Urothelium cell line (cell line): ENCODE measurements around the gene CCDC200.
"Not testable (repeated sequence)": the region's sequence is repeated elsewhere in the genome, so short reads cannot be mapped to it uniquely, and the experiment has no call there.

ENCODE experiments used
- DNase-seq: peaks from one replicate; pipeline ENCODE4 v3.0.0; 2011; ENCODE audit warnings: low spot score, mixed read lengths
- FAIRE-seq: peaks from 2 replicates; lab custom pipeline; 2011; peaks lifted over from hg19 to GRCh38; lab: Jason Lieb, UNC

CCDC200 gene

DNA sequence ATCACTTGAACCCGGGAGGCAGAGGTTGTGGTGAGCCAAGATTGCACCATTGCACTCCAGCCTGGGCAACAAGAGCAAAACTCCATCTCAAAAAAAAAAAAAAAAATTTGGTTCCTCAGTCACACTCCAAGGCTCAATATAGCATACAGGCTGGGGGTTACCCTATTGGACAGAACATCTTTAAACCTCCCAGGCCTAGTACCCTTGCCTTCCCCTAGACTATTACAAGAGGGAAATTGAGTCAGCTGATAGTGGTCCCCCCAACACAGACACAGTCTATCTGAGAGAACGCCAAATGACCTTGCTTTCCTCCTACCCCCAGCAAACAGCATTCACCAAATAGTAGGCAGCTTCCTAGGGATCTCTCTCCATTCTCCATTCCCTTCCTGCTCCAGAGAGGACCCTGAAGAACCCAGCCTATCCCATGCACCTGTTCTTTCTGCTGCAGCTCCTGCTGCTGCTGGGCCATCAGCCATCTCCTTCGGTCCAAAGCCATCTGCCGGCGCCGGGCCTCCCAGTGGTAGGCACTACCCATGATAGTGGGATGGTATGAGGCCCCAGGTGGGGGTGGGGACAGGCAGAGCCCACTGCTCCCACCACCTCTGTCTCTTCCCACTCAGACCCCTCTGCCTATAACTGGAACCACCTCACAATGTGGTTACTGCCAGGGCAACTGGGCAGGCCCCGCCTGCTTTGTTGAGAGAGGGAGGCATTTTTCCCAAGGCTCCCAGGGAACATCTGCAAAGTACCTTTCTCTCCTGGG is at the start of gene CCDC200:
CCDC200 (minus strand) TSS at position 604 of the 763 bp plus-strand sequence; CDS start at position 535, 69 bp downstream.
- DNase-seq, FAIRE-seq: not testable (repeated sequence)

DNA sequence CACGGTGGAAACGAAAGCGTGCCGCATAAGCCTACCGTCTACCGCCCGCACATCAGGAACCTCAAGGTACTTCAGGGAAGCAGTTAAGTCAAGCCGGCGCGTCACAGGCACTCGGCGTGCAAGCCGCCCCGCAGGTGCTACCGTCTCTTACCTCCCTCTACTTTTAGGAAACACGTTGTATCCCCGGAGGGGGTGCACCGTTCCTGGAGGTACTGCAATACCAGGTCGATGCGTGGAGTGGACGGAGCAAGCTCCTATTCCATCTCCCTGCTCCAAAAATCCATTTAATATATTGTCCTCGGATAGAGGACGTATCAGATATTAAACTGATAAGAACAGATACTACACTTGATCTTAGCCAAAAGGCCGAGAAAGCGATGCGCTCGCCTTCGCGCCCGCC is 44.5 kb upstream of the CCDC200 start:
- FAIRE-seq, DNase-seq: not testable (repeated sequence)

DNA sequence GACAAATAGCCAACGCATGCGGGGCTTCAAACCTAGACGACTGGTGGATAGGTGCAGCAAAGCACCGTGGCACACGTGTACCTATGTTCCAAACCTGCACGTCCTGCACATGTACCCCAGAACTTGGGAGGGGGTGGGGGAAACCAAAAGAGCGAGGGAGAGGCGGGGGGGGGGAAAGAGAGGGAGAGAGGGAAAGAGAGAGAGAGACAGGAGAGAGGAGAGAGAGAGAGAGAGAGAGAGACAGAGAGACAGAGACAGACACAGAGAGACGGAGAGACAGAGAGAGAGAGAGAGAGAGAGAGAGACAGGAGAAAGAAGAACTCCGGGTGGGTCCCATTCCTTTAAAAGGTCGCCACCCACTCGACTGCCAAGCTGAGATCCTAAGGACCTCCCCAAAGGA is 44.1 kb upstream of the CCDC200 start:
- FAIRE-seq, DNase-seq: not testable (repeated sequence)

DNA sequence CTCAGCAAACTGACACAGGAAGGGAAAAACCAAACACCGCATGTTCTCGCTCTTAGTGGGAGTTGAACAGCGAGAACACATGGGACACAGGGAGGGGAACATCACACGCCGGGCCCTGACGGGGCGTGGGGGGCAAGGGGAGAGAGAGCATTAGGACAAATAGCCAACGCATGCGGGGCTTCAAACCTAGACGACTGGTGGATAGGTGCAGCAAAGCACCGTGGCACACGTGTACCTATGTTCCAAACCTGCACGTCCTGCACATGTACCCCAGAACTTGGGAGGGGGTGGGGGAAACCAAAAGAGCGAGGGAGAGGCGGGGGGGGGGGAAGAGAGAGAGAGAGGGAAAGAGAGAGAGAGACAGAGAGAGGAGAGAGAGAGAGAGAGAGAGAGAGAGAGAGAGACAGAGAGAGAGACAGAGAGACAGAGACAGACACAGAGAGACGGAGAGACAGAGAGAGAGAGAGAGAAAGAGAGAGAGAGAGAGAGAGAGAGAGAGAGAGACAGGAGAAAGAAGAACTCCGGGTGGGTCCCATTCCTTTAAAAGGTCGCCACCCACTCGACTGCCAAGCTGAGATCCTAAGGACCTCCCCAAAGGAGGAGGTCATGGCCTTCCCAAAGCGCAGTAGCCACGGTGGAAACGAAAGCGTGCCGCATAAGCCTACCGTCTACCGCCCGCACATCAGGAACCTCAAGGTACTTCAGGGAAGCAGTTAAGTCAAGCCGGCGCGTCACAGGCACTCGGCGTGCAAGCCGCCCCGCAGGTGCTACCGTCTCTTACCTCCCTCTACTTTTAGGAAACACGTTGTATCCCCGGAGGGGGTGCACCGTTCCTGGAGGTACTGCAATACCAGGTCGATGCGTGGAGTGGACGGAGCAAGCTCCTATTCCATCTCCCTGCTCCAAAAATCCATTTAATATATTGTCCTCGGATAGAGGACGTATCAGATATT is 42.4 kb upstream of the CCDC200 start:
- not testable (repeated sequence) for DNase-seq, FAIRE-seq

DNA sequence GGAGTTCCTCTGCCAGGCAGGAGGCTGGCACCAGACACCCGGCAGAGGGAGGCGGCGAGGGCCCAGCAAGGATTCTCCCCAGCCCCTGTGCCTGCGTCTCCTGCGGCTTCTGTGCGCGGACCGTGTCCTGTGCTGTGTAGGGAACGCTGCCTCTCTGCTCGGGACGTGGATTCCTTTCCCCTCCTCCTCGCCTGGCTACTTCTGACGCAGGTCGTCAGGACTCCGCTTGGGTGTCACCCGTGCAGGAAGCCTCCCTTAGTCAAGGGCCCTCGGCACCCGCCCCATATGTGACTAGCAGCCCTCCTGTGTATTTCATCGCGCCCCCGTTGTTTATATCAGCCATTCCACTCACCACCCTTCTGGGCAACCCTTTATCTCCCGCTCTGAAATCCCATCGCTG is 18.0 kb upstream of the CCDC200 start:
- DNase-seq, FAIRE-seq: not testable (repeated sequence)

DNA sequence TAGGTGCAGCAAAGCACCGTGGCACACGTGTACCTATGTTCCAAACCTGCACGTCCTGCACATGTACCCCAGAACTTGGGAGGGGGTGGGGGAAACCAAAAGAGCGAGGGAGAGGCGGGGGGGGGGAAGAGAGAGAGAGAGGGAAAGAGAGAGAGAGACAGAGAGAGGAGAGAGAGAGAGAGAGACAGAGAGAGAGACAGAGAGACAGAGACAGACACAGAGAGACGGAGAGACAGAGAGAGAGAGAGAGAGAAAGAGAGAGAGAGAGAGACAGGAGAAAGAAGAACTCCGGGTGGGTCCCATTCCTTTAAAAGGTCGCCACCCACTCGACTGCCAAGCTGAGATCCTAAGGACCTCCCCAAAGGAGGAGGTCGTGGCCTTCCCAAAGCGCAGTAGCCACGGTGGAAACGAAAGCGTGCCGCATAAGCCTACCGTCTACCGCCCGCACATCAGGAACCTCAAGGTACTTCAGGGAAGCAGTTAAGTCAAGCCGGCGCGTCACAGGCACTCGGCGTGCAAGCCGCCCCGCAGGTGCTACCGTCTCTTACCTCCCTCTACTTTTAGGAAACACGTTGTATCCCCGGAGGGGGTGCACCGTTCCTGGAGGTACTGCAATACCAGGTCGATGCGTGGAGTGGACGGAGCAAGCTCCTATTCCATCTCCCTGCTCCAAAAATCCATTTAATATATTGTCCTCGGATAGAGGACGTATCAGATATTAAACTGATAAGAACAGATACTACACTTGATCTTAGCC is 12.4 kb upstream of the CCDC200 start:
- FAIRE-seq = not testable (repeated sequence)

DNA sequence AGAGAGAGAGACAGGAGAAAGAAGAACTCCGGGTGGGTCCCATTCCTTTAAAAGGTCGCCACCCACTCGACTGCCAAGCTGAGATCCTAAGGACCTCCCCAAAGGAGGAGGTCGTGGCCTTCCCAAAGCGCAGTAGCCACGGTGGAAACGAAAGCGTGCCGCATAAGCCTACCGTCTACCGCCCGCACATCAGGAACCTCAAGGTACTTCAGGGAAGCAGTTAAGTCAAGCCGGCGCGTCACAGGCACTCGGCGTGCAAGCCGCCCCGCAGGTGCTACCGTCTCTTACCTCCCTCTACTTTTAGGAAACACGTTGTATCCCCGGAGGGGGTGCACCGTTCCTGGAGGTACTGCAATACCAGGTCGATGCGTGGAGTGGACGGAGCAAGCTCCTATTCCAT is 11.2 kb upstream of the CCDC200 start:
- not testable (repeated sequence) for DNase-seq, FAIRE-seq

More for the DNA sequence above, 12.4 kb upstream of the CCDC200 start:
- DNase-seq = not testable (repeated sequence)

DNA sequence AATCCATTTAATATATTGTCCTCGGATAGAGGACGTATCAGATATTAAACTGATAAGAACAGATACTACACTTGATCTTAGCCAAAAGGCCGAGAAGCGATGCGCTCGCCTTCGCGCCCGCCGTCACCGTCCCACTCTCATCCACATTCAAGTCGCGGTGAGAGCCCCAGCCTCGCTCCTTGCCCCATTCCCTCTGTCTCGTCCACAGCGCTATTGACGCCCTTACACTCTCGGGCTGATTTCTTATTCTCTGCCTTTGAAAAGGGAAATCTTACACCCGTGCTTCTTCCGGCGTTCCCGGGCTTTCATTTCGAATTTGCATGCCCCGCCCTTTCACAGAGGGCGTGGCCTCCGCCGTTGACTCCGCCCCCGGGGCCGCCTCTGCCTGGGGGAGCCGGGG is 5.5 kb upstream of the CCDC200 start, which contains the start of gene RNU2-1:
RNU2-1 (minus strand) TSS at position 101 of the 400 bp plus-strand sequence.
- not testable (repeated sequence) for FAIRE-seq, DNase-seq

DNA sequence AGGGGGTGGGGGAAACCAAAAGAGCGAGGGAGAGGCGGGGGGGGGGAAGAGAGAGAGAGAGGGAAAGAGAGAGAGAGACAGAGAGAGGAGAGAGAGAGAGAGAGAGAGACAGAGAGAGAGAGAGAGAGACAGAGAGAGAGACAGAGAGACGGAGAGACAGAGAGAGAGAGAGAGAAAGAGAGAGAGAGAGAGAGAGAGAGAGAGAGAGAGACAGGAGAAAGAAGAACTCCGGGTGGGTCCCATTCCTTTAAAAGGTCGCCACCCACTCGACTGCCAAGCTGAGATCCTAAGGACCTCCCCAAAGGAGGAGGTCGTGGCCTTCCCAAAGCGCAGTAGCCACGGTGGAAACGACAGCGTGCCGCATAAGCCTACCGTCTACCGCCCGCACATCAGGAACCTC is 4.8 kb upstream of the CCDC200 start:
- not testable (repeated sequence) for DNase-seq, FAIRE-seq

DNA sequence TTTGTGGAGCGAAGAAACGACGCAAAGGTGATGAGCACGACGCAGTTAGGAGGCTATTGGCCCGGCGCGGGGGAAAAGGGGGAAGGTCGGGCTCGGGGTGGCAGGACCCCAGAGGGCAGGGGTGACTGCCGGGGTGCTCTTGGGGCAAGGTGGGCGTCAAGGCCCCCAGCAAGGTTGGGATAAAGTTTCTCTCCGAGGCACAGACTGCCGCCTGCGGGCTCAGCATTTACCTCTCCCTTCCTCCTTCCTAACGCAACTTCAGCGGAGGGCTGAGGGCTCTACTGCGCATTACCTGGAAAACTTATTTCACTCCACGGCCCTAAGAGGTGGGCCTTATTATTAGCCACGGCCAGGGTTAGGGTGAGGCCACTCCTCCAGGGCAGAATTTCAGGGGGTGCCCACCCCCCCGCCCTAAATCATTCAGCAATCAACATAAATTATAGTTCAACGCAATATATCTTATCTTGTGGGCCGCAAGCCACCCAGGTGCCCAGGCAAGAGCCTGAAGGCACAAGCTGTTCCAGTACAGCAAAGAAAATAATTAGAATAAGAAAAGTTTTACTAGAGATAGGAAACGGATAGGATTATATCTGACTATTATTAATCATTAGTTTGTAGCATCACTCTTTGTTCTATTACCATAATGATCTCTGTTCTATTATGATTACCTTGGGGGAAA is 3.7 kb upstream of the CCDC200 start:
- not testable (repeated sequence) for DNase-seq, FAIRE-seq

DNA sequence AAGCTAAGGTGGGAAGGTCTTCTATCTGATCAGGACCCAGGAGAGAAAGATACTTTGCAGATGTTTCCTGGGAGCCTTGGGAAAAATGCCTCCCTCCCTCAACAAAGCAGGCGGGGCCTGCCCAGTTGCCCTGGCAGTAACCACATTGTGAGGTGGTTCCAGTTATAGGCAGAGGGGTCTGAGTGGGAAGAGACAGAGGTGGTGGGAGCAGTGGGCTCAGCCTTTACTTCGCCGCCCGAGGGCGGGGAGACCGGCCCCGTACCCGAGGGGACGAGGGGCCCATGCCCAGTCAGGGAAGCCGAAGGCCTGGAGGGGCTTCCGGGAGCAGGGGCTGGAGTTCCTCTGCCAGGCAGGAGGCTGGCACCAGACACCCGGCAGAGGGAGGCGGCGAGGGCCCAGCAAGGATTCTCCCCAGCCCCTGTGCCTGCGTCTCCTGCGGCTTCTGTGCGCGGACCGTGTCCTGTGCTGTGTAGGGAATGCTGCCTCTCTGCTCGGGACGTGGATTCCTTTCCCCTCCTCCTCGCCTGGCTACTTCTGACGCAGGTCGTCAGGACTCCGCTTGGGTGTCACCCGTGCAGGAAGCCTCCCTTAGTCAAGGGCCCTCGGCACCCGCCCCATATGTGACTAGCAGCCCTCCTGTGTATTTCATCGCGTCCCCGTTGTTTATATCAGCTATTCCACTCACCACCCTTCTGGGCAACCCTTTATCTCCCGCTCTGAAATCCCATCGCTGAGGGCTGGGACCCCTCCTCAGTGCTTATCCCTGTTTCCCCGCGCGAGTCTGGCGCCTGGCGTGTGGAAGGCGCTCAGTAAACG is 3.0 kb upstream of the CCDC200 start:
- FAIRE-seq, DNase-seq: not testable (repeated sequence)

DNA sequence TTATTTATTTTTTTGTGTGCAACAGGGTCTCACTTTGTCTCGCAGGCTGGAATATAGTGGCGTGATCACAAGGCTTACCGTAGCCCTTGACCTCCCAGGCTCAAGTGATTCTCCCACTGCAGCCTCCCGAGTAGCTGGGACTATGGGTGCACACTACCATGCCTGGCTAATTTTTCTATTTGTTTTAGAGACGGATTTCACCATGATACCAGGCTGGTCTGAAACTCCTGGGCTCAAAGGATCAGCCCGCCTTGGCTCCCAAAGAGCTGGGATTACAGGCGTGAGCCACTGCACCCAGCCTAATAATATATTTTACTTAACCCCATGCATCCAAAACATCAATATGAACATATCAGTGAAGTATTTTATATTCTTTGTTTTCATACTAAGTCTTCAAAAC is 2.0 kb downstream of the CCDC200 start:
- FAIRE-seq (no peak), DNase-seq (no peak)

DNA sequence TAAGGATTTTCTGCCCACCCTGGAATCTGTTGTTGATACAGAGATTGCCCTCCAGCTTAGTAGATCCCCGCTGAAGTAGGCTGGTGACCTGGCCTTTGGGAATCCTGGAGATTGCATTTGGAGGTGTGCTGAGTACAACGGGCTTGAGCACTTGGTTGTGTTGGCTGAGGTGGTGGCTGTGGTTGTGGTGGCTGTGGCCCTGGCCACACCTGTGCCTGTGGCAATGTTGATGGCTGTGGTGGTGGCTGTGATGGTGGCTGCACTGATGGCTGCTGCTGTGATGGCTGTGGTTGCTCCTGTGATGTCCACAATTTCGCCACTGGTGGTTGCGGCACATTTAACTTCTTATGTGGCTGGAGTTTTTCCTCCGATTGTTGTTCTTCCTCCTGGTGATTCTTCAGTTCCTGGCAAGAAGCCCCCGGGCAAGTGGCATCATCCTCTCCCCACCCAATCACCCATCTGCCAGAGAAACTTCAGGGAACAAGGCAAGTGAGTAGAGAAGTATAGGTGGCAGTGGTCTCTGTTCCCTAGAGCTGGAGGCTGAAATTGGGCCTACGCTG is 4.2 kb downstream of the CCDC200 start:
- no peak for FAIRE-seq

DNA sequence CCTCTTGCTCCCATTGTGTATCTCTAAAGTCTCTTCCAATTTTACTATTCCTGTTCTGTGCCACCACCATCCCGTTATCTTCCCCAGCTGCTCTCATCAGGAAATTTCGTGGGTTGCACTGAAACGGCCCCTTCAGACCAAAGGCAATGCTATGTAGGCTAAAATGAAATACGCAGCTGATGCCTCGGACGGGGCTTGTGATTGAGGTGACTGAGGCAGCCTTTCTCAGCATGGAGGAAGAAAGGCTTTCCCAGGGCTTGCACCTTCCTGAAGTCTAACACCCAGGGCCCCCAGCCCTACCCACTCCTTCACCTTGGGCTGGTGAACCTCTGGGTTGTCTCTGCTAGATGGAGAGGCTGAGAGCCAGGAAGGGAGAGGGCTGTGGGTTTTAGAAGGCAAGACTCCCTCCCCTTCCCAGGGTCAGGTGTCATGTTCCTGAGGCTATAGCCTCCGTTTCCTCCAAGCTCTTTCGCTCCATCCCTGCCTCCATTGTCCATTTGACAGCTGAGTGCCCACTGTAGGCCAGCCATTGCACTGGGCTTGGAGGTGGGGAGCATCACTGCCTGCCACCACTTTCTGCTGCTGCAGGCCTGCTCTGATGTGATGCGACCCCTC is 7.8 kb downstream of the CCDC200 start:
- DNase-seq (no peak), FAIRE-seq (no peak)

More for the DNA sequence above, 4.2 kb downstream of the CCDC200 start:
- DNase-seq = no peak

DNA sequence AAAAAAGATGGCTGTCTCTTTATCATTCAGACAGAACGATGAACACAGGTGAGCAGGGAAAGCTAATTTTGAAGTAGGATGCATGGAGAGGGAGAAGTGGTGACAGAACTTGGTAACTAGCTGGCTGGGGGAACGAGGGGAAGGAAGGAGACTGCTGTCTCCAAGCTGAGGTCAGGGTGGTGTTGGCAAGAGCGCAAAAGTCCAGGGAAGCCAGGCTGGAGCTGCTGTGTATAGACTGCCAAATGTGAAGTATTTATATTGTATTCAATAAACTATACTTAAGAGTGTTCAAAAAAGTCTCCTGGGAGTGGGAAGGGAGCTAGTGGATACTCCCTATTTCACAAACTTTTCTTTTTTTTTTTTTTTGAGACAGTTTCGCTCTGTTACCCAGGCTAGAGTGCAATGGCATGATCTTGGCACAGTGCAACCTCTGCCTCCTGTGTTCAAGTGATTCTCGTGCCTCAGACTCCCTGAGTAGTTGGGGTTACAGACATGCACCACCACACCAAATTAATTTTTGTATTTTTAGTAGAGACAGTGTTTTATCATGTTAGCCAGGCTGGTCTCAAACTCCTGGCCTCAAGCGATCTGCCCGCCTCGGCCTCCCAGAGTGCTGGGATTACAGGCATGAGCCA is 8.6 kb downstream of the CCDC200 start:
- no peak for FAIRE-seq

DNA sequence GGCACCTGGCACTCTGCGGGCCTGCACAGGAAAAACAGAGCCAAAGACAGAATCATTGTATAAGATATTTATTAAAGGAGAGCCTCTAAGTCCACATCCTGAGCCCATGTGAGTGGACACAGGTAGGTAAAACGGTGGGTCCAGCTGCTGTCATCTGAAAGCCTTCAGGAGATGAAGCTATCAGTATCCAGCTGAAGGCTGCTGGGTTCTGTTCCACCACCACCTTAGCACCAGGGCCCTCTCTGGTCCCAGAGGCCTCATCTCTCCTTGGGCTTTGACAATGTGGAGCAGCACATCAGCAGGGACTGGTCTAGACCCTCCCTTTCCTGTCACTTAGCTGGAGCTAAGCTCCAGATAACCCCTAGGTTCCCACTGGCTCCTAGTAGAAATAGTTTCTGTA is 9.4 kb downstream of the CCDC200 start:
- FAIRE-seq (no peak), DNase-seq (no peak)

More for the DNA sequence above, 8.6 kb downstream of the CCDC200 start:
- DNase-seq = no peak

DNA sequence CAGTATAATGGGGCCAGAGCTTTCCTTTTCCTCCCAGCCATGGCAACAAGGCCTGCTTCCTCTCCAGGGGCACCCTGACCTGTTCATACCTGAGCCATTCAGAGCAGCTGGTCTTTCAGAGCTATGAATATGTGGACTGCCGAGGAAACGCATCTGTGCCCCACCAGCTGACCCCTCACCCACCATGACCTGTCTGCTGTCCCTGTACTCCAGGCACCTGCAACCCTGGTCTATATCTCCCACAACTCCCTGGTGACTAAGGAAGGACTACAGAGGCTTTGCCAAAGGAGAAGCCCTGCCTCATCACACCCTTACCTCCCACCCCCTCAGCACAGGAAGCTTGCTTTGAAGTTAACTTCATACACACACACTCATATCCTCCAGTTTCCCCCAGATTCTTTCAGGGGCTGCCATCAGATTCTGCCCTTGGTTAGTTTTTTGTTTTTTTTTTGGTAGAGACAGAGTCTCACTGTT is 10.8 kb downstream of the CCDC200 start:
- FAIRE-seq (no peak), DNase-seq (no peak)
